HepG2 (cell line): ENCODE measurements around the gene TCEANC. TPM values are rescaled to one million over a fixed set of nuclear protein-coding genes. Genes with fewer than 3 reads are reported as not detected.

Experiments
- ATAC-seq: fragments of 200-7000 bp; cut with Tn5 transposase; 3 replicates; pipeline ENCODE4 v1.9.1; 2020; ENCODE audit warnings: mild to moderate bottlenecking, moderate library complexity
- BruUV-seq: library from RNA; stranded (reverse); fragments of 400-500 nt; replicated peaks from 2 replicates; lab custom pipeline; 2021; lab: Mats Ljungman, UMichigan
- CTCF ChIA-PET: fragments of 300-600 bp; formaldehyde crosslinking; extraction: SDS; loops from one replicate; lab custom pipeline; 2021; ENCODE audit warnings: low total read pairs, inconsistent platforms, low intra/inter-chr PET ratio; lab: Yijun Ruan, JAX
- POLR2A ChIA-PET: fragments of 350-600 bp; sonication (Branson Sonifier 250); formaldehyde crosslinking; loops from one replicate; lab custom pipeline; 2020; ENCODE audit warnings: antibody characterized with exemption, inconsistent platforms; lab: Yijun Ruan, JAX
- DNase-seq: peaks from one replicate; pipeline ENCODE4 v3.0.0-alpha.2; 2015; ENCODE audit warnings: low spot score
- FAIRE-seq: peaks from 3 replicates; lab custom pipeline; 2011; peaks lifted over from hg19 to GRCh38; lab: Jason Lieb, UNC
- H2AFZ ChIP-seq: one replicate; pipeline ENCODE4 v1.6.1; 2011; ENCODE audit warnings: low read length, inconsistent platforms
- H3K27ac ChIP-seq: fragments of 300-600 bp; 3 replicates; pipeline ENCODE4 v1.8.0; 2011; ENCODE audit warnings: mixed run types, mild to moderate bottlenecking, mixed read lengths, low read length, inconsistent platforms; ENCODE audit not compliant: insufficient read depth; ENCODE audit errors: extremely low read length
- H3K27me3 ChIP-seq, 2 experiments: fragments of 200-600 bp in 1 of 2; 2 replicates in 1 of 2; 3 replicates in 1 of 2; pipeline versions ENCODE4 v1.6.0 to v1.8.0; 2011; ENCODE audit warnings: low read length in 2 of 2, mild to moderate bottlenecking in 2 of 2, moderate library complexity in 2 of 2, inconsistent platforms in 1 of 2; ENCODE audit not compliant: insufficient read depth in 2 of 2, control insufficient read depth in 1 of 2
- H3K36me3 ChIP-seq, 2 experiments: fragments of 200-600 bp in 1 of 2; replicated peaks in 1 of 2; 2 replicates in 1 of 2; 3 replicates in 1 of 2; pipeline versions ENCODE4 v1.5.1 to v1.8.0; 2011; ENCODE audit warnings: low read length in 2 of 2, inconsistent platforms in 1 of 2; ENCODE audit not compliant: insufficient read depth in 2 of 2, control insufficient read depth in 1 of 2
- H3K4me1 ChIP-seq: 2 replicates; pipeline ENCODE4 v1.5.1; 2012; ENCODE audit warnings: low read length, inconsistent platforms; ENCODE audit not compliant: insufficient read depth
- H3K4me2 ChIP-seq: 2 replicates; pipeline ENCODE4 v1.6.0; 2011; ENCODE audit warnings: low read depth, low read length, inconsistent platforms
- H3K4me3 ChIP-seq, 3 experiments: fragments of 200-600 bp in 1 of 3; sonication (generic), shearing (Covaris generic) in 1 of 3; replicated peaks in 1 of 3; 2 replicates each; pipeline ENCODE4 v1.5.1; 2011 to 2016; ENCODE audit warnings: low read length in 3 of 3, inconsistent platforms in 2 of 3, low read depth in 2 of 3, mild to moderate bottlenecking in 2 of 3, control low read depth in 1 of 3, mixed read lengths in 1 of 3; ENCODE audit not compliant: insufficient read depth in 1 of 3
- H3K79me2 ChIP-seq: one replicate; pipeline ENCODE4 v1.6.1; 2011; ENCODE audit warnings: low read length, inconsistent platforms; ENCODE audit not compliant: insufficient read depth
- H3K9ac ChIP-seq: 2 replicates; pipeline ENCODE4 v1.6.0; 2011; ENCODE audit warnings: mild to moderate bottlenecking, low read depth, low read length, inconsistent platforms; ENCODE audit not compliant: insufficient read depth
- H3K9me3 ChIP-seq: 2 replicates; pipeline ENCODE4 v1.5.1; 2012; ENCODE audit warnings: mild to moderate bottlenecking, low read length
- H4K20me1 ChIP-seq: 2 replicates; pipeline ENCODE4 v1.6.0; 2011; ENCODE audit warnings: inconsistent platforms, mild to moderate bottlenecking, low read length, moderate library complexity; ENCODE audit not compliant: insufficient read depth
- CBFB ChIP-seq: sonication (generic); formaldehyde crosslinking; IDR thresholded peaks from 2 replicates; pipeline ENCODE4 v1.4.0; 2020; ENCODE audit warnings: missing genetic modification reagents
- HDAC1 ChIP-seq: sonication (generic); formaldehyde crosslinking; IDR thresholded peaks from 2 replicates; pipeline ENCODE4 v1.5.1; 2020; ENCODE audit warnings: mild to moderate bottlenecking, missing genetic modification reagents
- KDM3A ChIP-seq: IDR thresholded peaks from 2 replicates; pipeline ENCODE4 v1.6.1; 2018; ENCODE audit warnings: low read depth, missing compliant biosample characterization
- NFKBIZ ChIP-seq: IDR thresholded peaks from 2 replicates; pipeline ENCODE4 v1.6.1; 2018; ENCODE audit warnings: missing genetic modification reagents, missing compliant biosample characterization
- NR0B2 ChIP-seq: sonication (generic); formaldehyde crosslinking; IDR thresholded peaks from 2 replicates; pipeline ENCODE4 v1.4.0; 2020; ENCODE audit warnings: mild to moderate bottlenecking, missing genetic modification reagents
- SMAD9 ChIP-seq: sonication (generic); formaldehyde crosslinking; IDR thresholded peaks from 2 replicates; pipeline ENCODE4 v1.5.1; 2020; ENCODE audit warnings: mild to moderate bottlenecking, missing genetic modification reagents
- SRSF1 ChIP-seq: fragments of 200-400 bp; formaldehyde crosslinking; optimal IDR thresholded peaks from 2 replicates; pipeline ENCODE3; 2017; ENCODE audit warnings: mild to moderate bottlenecking, low read depth, low read length, moderate library complexity
- XRCC5 ChIP-seq: fragments of 200-400 bp; formaldehyde crosslinking; optimal IDR thresholded peaks from 2 replicates; pipeline ENCODE3; 2017; ENCODE audit warnings: mild to moderate bottlenecking, low read length
- ZNF17 ChIP-seq: sonication (generic); formaldehyde crosslinking; IDR thresholded peaks from 2 replicates; pipeline ENCODE4 v1.5.0; 2020; ENCODE audit warnings: mild to moderate bottlenecking, missing genetic modification reagents
- ZNF253 ChIP-seq: sonication (generic); formaldehyde crosslinking; IDR thresholded peaks from 2 replicates; pipeline ENCODE4 v1.8.0; 2022; ENCODE audit warnings: mild to moderate bottlenecking, missing genetic modification reagents, borderline replicate concordance
- ZNF569 ChIP-seq: sonication (generic); formaldehyde crosslinking; IDR thresholded peaks from 2 replicates; pipeline ENCODE4 v1.5.0; 2020; ENCODE audit warnings: mild to moderate bottlenecking, missing genetic modification reagents, moderate library complexity, borderline replicate concordance
- ZNF709 ChIP-seq: sonication (generic); formaldehyde crosslinking; IDR thresholded peaks from 2 replicates; pipeline ENCODE4 v1.5.0; 2020; ENCODE audit warnings: mild to moderate bottlenecking, missing genetic modification reagents
- in situ Hi-C: cut with HindIII; loops from 2 replicates; pipeline ENCODE4 v1.10.0; 2017; ENCODE audit warnings: low pct_unique_long_range_greater_than_20kb; ENCODE audit not compliant: extremely low pct_ligation_motif_present
- intact Hi-C: fragments of 100-400 bp; cut with micrococcal nuclease; formaldehyde crosslinking; loops from one replicate; pipeline ENCODE4 v1.10.0; 2022; ENCODE audit not compliant: unreplicated experiment
- polyA plus RNA-seq, 8 experiments: library from polyadenylated mRNA; depleted of rRNA in 3 of 8; stranded (reverse) in 7 of 8; unstranded in 1 of 8; fragments of >200 nt; fragmentation: Illumina TruSeq in 4 of 8; extraction: Trizol in 4 of 8; gene quantifications; 2 replicates each; pipeline versions ENCODE4 v1.2.1 to v1.2.3, GENCODE V29; 2011 to 2016; ENCODE audit warnings: low read depth in 4 of 8, missing spikeins in 1 of 8, mixed read lengths in 1 of 8; ENCODE audit not compliant: insufficient read depth in 1 of 8
- total RNA-seq, 5 experiments: library from RNA; depleted of rRNA; stranded (reverse); fragments of >200 nt; fragmentation: Illumina TruSeq; extraction: Trizol; gene quantifications; 2 replicates each; pipeline ENCODE4 v1.2.3, GENCODE V29; 2016; ENCODE audit warnings: low read depth in 1 of 5
- TF ChIP-seq, protein P1 (sequence below): sonication (generic); formaldehyde crosslinking; IDR thresholded peaks from 2 replicates; pipeline ENCODE4 v1.4.0; 2020; ENCODE audit warnings: mild to moderate bottlenecking, missing genetic modification reagents
- TF ChIP-seq, protein P2 (sequence below): IDR thresholded peaks from 2 replicates; pipeline ENCODE4 v1.6.1; 2016; ENCODE audit warnings: mild to moderate bottlenecking, missing biosample characterization, missing genetic modification reagents
- TF ChIP-seq, protein P3 (sequence below): sonication (generic); formaldehyde crosslinking; IDR thresholded peaks from 2 replicates; pipeline ENCODE4 v1.9.0; 2021; ENCODE audit warnings: missing genetic modification reagents, borderline replicate concordance
- TF ChIP-seq, protein P4 (sequence below): sonication (generic); formaldehyde crosslinking; IDR thresholded peaks from 2 replicates; pipeline ENCODE4 v1.5.0; 2020; ENCODE audit warnings: mild to moderate bottlenecking, missing genetic modification reagents, borderline replicate concordance

TCEANC gene
- total and polyA plus RNA-seq, 2 of the 13 experiments (the other 11 are each of a cell fraction or from before 2014, with no cell fraction given) = 0.51 to 0.97 TPM

DNA sequence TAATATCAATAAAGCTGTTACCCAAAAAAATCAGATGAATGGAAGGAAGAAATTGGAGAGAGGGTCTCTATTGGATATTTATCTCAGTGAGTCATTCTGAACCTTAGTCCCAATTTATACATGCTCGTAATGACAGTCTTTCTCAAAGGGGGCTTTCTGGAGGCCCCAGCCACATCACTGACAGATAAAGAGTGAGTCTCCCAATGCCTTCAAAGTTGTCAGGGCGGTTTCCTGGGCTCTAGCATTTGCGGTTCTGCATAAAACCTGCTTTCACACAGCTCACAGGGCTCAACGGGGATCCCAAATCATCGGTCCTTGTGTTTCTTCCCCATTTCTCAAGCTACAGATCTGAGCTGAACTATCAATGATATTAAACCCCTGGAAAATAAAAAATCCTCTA is 17.3 kb downstream of the TCEANC start (continued):
- TF ChIP-seq NR0B2 (CRISPR knock-in tag) = no peak

- Histone ChIP-seq H3K36me3 (no peaks in the 10 kb centered on the region), H3K79me2 (no peaks in the 10 kb centered on the region), H3K9me3 (no peaks in the 10 kb centered on the region), H3K9ac (no peak overlapping the region), H4K20me1 (no peaks in the 10 kb centered on the region), H3K4me1 (0 out of 2 replicates have a peak, but pooled peaks cover 6% of the 10 kb centered on the region), H3K27ac (no peak overlapping the region), H3K4me3 (no peak overlapping the region), H3K27me3 (no peaks in the 10 kb centered on the region), H3K4me2 (no peak overlapping the region), H2AFZ (no peak overlapping the region)
- CTCF ChIA-PET = no interaction called here
- ATAC-seq (no peak), DNase-seq (no peak), FAIRE-seq (no peak)
- in situ Hi-C loops = no loop called here
- POLR2A ChIA-PET = no interaction called here
- intact Hi-C loops = no loop called here
- TF ChIP-seq CBFB (CRISPR knock-in tag) (no peak), ZNF17 (CRISPR knock-in tag) (no peak), XRCC5 (no peak), ZNF709 (CRISPR knock-in tag) (no peak), KDM3A (CRISPR knock-in tag) (no peak), SMAD9 (CRISPR knock-in tag) (no peak), HDAC1 (CRISPR knock-in tag) (no peak), SRSF1 (no peak), ZNF569 (CRISPR knock-in tag) (no peak), NFKBIZ (CRISPR knock-in tag) (no peak), ZNF253 (no peak)
- TF ChIP-seq, protein P1, sequence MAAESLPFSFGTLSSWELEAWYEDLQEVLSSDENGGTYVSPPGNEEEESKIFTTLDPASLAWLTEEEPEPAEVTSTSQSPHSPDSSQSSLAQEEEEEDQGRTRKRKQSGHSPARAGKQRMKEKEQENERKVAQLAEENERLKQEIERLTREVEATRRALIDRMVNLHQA (CRISPR knock-in tag) = no peak
- TF ChIP-seq, protein P2, sequence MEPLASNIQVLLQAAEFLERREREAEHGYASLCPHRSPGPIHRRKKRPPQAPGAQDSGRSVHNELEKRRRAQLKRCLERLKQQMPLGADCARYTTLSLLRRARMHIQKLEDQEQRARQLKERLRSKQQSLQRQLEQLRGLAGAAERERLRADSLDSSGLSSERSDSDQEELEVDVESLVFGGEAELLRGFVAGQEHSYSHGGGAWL (CRISPR knock-in tag) = no peak
- TF ChIP-seq, protein P3, sequence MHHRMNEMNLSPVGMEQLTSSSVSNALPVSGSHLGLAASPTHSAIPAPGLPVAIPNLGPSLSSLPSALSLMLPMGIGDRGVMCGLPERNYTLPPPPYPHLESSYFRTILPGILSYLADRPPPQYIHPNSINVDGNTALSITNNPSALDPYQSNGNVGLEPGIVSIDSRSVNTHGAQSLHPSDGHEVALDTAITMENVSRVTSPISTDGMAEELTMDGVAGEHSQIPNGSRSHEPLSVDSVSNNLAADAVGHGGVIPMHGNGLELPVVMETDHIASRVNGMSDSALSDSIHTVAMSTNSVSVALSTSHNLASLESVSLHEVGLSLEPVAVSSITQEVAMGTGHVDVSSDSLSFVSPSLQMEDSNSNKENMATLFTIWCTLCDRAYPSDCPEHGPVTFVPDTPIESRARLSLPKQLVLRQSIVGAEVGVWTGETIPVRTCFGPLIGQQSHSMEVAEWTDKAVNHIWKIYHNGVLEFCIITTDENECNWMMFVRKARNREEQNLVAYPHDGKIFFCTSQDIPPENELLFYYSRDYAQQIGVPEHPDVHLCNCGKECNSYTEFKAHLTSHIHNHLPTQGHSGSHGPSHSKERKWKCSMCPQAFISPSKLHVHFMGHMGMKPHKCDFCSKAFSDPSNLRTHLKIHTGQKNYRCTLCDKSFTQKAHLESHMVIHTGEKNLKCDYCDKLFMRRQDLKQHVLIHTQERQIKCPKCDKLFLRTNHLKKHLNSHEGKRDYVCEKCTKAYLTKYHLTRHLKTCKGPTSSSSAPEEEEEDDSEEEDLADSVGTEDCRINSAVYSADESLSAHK = no peak
- TF ChIP-seq, protein P4, sequence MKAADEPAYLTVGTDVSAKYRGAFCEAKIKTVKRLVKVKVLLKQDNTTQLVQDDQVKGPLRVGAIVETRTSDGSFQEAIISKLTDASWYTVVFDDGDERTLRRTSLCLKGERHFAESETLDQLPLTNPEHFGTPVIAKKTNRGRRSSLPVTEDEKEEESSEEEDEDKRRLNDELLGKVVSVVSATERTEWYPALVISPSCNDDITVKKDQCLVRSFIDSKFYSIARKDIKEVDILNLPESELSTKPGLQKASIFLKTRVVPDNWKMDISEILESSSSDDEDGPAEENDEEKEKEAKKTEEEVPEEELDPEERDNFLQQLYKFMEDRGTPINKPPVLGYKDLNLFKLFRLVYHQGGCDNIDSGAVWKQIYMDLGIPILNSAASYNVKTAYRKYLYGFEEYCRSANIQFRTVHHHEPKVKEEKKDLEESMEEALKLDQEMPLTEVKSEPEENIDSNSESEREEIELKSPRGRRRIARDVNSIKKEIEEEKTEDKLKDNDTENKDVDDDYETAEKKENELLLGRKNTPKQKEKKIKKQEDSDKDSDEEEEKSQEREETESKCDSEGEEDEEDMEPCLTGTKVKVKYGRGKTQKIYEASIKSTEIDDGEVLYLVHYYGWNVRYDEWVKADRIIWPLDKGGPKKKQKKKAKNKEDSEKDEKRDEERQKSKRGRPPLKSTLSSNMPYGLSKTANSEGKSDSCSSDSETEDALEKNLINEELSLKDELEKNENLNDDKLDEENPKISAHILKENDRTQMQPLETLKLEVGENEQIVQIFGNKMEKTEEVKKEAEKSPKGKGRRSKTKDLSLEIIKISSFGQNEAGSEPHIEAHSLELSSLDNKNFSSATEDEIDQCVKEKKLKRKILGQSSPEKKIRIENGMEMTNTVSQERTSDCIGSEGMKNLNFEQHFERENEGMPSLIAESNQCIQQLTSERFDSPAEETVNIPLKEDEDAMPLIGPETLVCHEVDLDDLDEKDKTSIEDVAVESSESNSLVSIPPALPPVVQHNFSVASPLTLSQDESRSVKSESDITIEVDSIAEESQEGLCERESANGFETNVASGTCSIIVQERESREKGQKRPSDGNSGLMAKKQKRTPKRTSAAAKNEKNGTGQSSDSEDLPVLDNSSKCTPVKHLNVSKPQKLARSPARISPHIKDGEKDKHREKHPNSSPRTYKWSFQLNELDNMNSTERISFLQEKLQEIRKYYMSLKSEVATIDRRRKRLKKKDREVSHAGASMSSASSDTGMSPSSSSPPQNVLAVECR = no peak
- no TSS peak for BruUV-seq
Measured at GRCh38 chrX:13673016-13673415, 20.1 kb downstream of the TCEANC start.
